GM18508 (cell line): Measurements from ENCODE around the gene SLC25A27.

ENCODE experiments used
- ATAC-seq: cut with Tn5 transposase; IDR thresholded peaks from one replicate; pipeline ENCODE4 v1.9.1; 2021; ENCODE audit warnings: moderate number of reproducible peaks; ENCODE audit not compliant: insufficient read depth, unreplicated experiment

SLC25A27 gene

GRCh38 chr6:46648869-46649492, 3.8 kb upstream of the SLC25A27 start:
- ATAC-seq: no peak

GRCh38 chr6:46651006-46651405, 1.8 kb upstream of the SLC25A27 start:
- no peak for ATAC-seq

GRCh38 chr6:46651816-46652215, 959 bp upstream of the SLC25A27 start:
- no peak for ATAC-seq

- no peak for ATAC-seq
These were observed 558 bp upstream of the SLC25A27 start for GRCh38 chr6:46652232-46652602.

- ATAC-seq: no peak
These were observed 842 bp downstream of the SLC25A27 start for GRCh38 chr6:46653439-46654195.

GRCh38 chr6:46655803-46656202, 3.0 kb downstream of the SLC25A27 start:
- ATAC-seq: no peak

- ATAC-seq: no peak
These were observed 4.9 kb downstream of the SLC25A27 start for GRCh38 chr6:46657642-46658041.

- no peak for ATAC-seq
These were observed 8.7 kb downstream of the SLC25A27 start for GRCh38 chr6:46661483-46661882.

- no peak for ATAC-seq
These were observed 14.6 kb downstream of the SLC25A27 start for GRCh38 chr6:46667377-46667776.

GRCh38 chr6:46674410-46674809, 21.6 kb downstream of the SLC25A27 start:
- ATAC-seq: no peak

- no peak for ATAC-seq
These were observed 24.0 kb downstream of the SLC25A27 start for GRCh38 chr6:46676604-46677313.

- no peak for ATAC-seq
These were observed 24.5 kb downstream of the SLC25A27 start for GRCh38 chr6:46677314-46677654.

GRCh38 chr6:46684771-46685170, 32.0 kb downstream of the SLC25A27 start:
- no peak for ATAC-seq

- ATAC-seq: no peak
These were observed 34.9 kb downstream of the SLC25A27 start, which contains the start of gene TDRD6 for GRCh38 chr6:46687619-46688097. TSS of gene TDRD6 (plus strand) at chr6:46687885. CDS start at chr6:46688129, 244 bp downstream.

- no peak for ATAC-seq
These were observed 35.6 kb downstream of the SLC25A27 start for GRCh38 chr6:46688117-46688965.

- no peak for ATAC-seq
These were observed 36.2 kb downstream of the SLC25A27 start for GRCh38 chr6:46688966-46689335.

- ATAC-seq: no peak
These were observed 36.9 kb downstream of the SLC25A27 start for GRCh38 chr6:46689657-46690056.

GRCh38 chr6:46690141-46690755, 37.5 kb downstream of the SLC25A27 start:
- ATAC-seq: no peak

GRCh38 chr6:46690911-46691451, 38.2 kb downstream of the SLC25A27 start:
- no peak for ATAC-seq

- no peak for ATAC-seq
These were observed 47.2 kb downstream of the SLC25A27 start for GRCh38 chr6:46699970-46700369.
